ENCODE measurements around the gene PCDHGA10.

The PCDHGA10 gene

DNA sequence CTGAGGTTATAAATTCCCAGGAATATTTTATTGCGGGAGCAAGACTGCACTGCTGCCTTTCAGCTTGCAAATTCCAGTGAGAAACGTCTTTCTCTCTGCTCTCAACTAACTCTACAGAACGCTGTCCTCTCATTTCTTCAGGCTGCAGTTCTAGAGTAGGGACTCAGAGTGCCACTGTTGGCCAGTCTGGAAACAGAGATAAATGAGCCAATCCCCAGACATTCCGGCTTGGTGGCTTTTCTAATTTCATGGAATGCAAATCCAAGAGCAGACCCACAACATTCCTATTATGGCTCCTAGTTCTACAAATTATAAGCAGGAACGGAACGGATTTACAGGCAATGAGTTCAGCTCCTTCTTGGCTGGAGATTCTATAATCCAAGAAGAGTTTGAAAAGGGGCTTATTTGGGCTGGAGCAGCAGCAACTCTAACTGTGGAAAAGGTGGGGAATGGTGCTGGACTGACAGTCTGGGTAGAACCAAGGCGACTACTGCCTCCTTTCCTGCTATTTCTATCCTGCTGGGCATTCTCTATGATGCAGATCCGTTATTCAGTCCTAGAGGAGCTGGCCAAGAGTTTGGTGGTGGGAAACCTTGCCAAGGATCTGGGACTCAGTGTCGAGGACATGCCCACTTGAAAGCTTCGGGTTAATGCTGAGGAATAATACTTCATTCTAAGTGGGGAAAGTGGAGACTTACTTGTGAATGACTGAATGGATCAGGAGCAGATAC lies 26.8 kb downstream of the PCDHGA10 start:
- ATAC-seq (replicated peaks; ENCODE audit: extremely low read depth, poor library complexity, severe bottlenecking) (no peak), DNase-seq (ENCODE audit: low spot score in 2 of 2) (no peak)
- Mint-ChIP-seq H3K27ac (ENCODE audit: low read depth) (no peak overlapping the region), H3K9me3 (no peaks in the 10 kb centered on the region), H3K36me3 (ENCODE audit: insufficient read depth) (no peaks in the 10 kb centered on the region), H3K27me3 (peaks cover 22% of the 10 kb centered on the region), H3K4me3 (no peak overlapping the region), H3K4me1 (no peaks in the 10 kb centered on the region)

DNA sequence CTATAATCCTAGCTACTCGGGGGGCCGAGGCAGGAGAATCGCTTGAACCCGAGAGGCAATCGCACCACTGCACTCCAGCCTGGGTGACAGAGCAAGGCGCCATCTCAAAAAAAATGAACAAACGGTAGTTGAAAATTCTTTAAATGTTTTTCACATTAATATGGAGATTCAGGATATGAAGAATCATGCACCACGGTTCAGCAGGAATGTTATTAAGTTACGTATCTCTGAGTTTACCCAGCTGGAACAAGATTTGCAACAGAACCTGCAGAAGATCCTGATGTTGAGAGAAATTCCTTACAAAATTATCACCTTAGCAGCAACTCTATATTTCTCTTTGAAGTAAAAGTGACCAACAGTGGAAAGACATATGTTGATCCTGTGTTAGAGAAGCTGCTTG lies 27.6 kb downstream of the PCDHGA10 start:
- H3K36me3 Mint-ChIP-seq (ENCODE audit: insufficient read depth): no peaks in the 10 kb centered on the region
- H3K27ac Mint-ChIP-seq (ENCODE audit: low read depth): no peak overlapping the region
- no peak for DNase-seq (ENCODE audit: low spot score in 2 of 2)
- no peaks in the 10 kb centered on the region for H3K4me1 Mint-ChIP-seq
- ATAC-seq (replicated peaks; ENCODE audit: extremely low read depth, poor library complexity, severe bottlenecking): no peak
- no peaks in the 10 kb centered on the region for H3K9me3 Mint-ChIP-seq
- peaks cover 26% of the 10 kb centered on the region for H3K27me3 Mint-ChIP-seq
- no peak overlapping the region for H3K4me3 Mint-ChIP-seq

DNA sequence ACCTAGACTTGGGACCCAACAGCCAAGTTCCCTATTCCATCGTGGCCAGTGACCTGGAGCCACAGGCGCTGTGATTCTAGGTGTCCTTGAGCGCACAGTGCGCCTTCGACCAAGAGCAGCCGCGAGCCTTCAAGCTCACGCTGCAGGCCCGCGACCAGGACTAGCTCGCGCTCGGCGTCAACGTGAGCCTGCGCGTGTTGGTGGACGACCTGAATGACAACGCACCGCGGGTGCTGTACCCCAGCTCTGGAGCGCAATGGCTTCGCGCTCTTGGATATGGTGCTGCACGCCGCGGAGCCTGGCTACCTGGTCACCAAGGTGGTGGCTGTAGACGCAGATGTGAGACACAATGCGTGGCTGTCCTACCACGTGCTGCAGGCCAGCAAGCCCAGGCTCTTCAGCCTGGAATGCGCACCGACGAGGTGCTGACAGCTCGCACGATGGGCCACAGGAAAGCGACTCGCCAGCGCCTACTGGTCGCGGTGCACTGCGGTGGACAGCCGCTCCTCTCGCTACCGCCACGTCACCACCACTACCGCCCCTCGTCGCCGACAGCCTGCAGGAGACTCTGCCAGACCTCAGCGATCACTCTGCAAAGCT lies 28.9 kb downstream of the PCDHGA10 start:
- Mint-ChIP-seq H3K4me3 (no peak overlapping the region), H3K27me3 (peaks cover 28% of the 10 kb centered on the region), H3K36me3 (ENCODE audit: insufficient read depth) (no peaks in the 10 kb centered on the region), H3K4me1 (no peaks in the 10 kb centered on the region), H3K27ac (ENCODE audit: low read depth) (no peak overlapping the region), H3K9me3 (no peaks in the 10 kb centered on the region)
- no peak for DNase-seq (ENCODE audit: low spot score in 2 of 2)
- ATAC-seq (replicated peaks; ENCODE audit: extremely low read depth, poor library complexity, severe bottlenecking): no peak

DNA sequence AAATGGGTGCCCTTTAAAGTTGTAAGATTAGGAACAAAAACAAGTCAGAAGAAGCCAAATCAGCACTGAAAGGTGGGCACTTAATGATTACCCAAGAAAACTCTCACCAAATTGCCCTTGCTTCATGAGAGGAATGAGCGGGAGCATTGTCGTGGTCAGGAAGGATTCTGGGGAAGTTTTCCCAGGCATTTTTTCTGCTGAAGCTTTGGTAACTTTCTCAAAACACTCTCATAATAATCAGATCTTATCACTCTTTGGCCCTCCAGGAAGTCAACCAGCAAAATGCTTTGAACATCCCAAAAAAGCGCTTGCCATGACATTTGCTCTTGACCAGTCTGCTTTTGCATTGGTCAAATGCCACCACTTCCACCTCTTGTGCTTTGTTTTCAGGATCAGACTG lies 52.6 kb downstream of the PCDHGA10 start:
- no peak overlapping the region for H3K4me3 Mint-ChIP-seq
- no peak overlapping the region for H3K27ac Mint-ChIP-seq (ENCODE audit: low read depth)
- no peaks in the 10 kb centered on the region for H3K4me1 Mint-ChIP-seq
- H3K36me3 Mint-ChIP-seq (ENCODE audit: insufficient read depth): no peaks in the 10 kb centered on the region
- ATAC-seq (replicated peaks; ENCODE audit: extremely low read depth, poor library complexity, severe bottlenecking): no peak
- no peaks in the 10 kb centered on the region for H3K9me3 Mint-ChIP-seq
- peaks cover 33% of the 10 kb centered on the region for H3K27me3 Mint-ChIP-seq
- DNase-seq (ENCODE audit: low spot score in 2 of 2): no peak
